Effector memory CD8-positive, alpha-beta T cell (primary cell): ENCODE measurements around the gene DNAH3.
"Not testable (repeated sequence)": the region's sequence is repeated elsewhere in the genome, so short reads cannot be mapped to it uniquely, and the experiment has no call there.

Source experiments
- ATAC-seq: fragments of 150-1000 bp; cut with Tn5 transposase; replicated peaks from 2 replicates; pipeline ENCODE4 v1.10.0; 2021; ENCODE audit warnings: mild to moderate bottlenecking, moderate library complexity
- DNase-seq, 3 experiments: peaks; one replicate each; pipeline ENCODE4 v3.0.0; 2021
- H3K27ac Mint-ChIP-seq, 2 donors: one replicate each; pipeline ENCODE4 v1.8.0; 2022; ENCODE audit warnings: mild to moderate bottlenecking in 2 of 2, mixed read lengths in 2 of 2, moderate library complexity in 2 of 2
- H3K27me3 Mint-ChIP-seq, 2 donors: one replicate each; pipeline ENCODE4 v1.8.0; 2022; ENCODE audit warnings: mixed read lengths in 2 of 2
- H3K36me3 Mint-ChIP-seq: one replicate; pipeline ENCODE4 v1.8.0; 2022; ENCODE audit warnings: mild to moderate bottlenecking, moderate library complexity, mixed read lengths; ENCODE audit not compliant: insufficient read depth
- H3K4me1 Mint-ChIP-seq, 2 donors: one replicate each; pipeline ENCODE4 v1.8.0; 2022; ENCODE audit warnings: low read depth in 2 of 2, mixed read lengths in 2 of 2
- H3K4me3 Mint-ChIP-seq, 2 donors: one replicate each; pipeline ENCODE4 v1.8.0; 2022; ENCODE audit warnings: mild to moderate bottlenecking in 2 of 2, mixed read lengths in 2 of 2, moderate library complexity in 2 of 2
- H3K9me3 Mint-ChIP-seq, 2 donors: one replicate each; pipeline ENCODE4 v1.8.0; 2022; ENCODE audit warnings: mixed read lengths in 2 of 2

DNAH3 gene

DNA sequence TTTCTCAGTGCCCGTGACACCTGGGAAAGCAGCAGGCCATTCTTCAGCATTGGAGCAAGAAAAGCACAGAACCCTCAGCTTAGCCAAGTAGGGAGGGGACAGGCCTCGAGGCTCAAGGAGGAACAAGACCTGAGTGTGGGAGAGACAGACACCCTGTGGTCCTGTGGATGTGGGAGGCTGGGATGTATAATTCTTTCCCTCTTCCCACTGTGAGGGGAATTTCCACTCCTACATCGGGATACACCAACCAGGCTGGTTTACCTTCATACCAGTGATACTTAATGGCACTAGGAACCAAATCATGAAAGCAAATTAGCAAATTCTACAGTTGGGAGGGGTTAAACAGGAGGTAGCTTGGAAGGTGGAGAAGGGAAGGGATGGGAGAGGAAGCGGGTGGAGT is 208.4 kb downstream of the DNAH3 start:
- H3K36me3 Mint-ChIP-seq = no peaks in the 10 kb centered on the region
- H3K4me1 Mint-ChIP-seq = peaks cover 6 to 7% of the 10 kb centered on the region in 2 donors
- no peak for ATAC-seq
- DNase-seq = no peak
- H3K27me3 Mint-ChIP-seq = no peaks in the 10 kb centered on the region
- no peak overlapping the region for H3K4me3 Mint-ChIP-seq
- H3K27ac Mint-ChIP-seq = no peak overlapping the region
- H3K9me3 Mint-ChIP-seq = no peaks in the 10 kb centered on the region

DNA sequence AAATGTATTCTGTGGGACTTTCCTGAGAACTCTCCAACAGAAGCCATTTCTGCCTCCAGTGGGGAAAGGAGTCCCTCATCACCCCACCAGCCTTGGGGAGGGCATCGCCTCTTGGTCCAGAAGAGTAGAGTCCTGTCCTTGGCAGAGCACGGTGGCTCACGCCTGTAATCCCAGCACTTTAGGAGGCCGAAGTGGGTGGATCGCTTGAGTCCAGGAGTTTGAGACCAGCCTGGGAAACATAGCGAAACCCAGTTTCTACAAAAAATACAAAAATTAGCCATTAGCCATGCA is 209.1 kb downstream of the DNAH3 start:
- H3K9me3 Mint-ChIP-seq = no peaks in the 10 kb centered on the region
- H3K36me3 Mint-ChIP-seq = no peaks in the 10 kb centered on the region
- no peak overlapping the region for H3K4me3 Mint-ChIP-seq
- H3K27me3 Mint-ChIP-seq = peaks cover 0 to 6% of the 10 kb centered on the region in 2 donors
- DNase-seq (no peak), ATAC-seq (no peak)
- H3K27ac Mint-ChIP-seq = no peak overlapping the region
- H3K4me1 Mint-ChIP-seq = peaks cover 6 to 7% of the 10 kb centered on the region in 2 donors

DNA sequence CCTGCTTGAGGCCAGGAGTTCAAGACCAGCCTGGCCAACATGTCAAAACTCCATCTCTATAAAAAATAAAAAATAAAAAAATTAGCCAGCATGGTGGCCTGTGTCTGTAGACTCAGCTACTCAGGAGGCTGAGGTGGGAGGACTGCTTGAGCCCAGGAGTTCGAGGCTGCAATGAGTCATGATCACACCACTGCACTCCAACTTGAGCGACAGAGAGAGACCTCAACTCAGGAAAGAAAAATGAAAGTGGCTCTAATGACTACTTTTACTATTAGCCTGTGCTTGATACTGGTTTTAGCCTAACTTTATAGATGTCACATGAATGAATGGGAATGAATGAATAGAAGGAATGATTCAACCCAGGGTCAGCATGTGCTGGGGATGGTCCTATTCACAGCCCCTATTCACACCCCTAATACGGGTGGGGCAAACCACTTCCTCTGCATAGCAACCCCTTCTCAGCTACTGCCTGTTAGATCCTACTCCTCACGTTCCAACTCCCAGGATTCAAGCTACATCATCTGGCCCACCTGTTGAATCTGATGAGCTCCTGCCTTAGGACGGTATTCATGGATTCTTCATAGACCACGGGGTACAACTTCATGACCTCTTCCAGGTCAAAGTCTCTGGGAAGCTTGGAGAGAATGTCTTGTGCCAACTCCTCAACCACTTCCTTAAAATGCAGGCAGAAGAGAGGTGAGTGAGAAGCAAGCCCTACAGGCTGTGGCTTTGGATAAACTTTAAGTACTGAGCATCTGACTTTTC is 209.6 kb downstream of the DNAH3 start:
- DNase-seq (no peak), ATAC-seq (no peak)
- Mint-ChIP-seq H3K27me3 (peaks cover 0 to 11% of the 10 kb centered on the region in 2 donors), H3K27ac (no peak overlapping the region), H3K4me1 (peaks cover 6 to 7% of the 10 kb centered on the region in 2 donors), H3K4me3 (no peak overlapping the region), H3K9me3 (no peaks in the 10 kb centered on the region), H3K36me3 (no peaks in the 10 kb centered on the region)

DNA sequence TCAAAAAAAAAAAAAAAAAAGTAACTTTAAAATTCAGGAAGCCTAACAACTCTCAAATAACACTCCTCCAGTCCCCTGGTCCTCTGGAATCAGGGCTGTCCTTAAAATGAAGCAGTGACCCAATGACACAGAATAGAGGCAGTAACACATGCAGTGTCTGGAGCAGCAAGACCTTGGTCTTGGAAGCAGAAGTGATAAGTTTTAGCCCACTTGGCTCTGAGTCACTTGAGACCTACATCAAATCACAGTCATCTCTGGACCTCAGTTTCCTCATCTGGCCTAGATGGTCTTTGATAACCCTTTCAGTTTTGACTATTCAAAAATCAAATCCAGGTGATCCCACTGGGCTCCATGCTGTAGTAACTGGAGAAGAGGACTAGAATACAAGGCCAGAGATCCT is 211.0 kb downstream of the DNAH3 start:
- no peak overlapping the region for H3K4me3 Mint-ChIP-seq
- H3K4me1 Mint-ChIP-seq = peaks cover 6 to 7% of the 10 kb centered on the region in 2 donors
- H3K27ac Mint-ChIP-seq = no peak overlapping the region
- ATAC-seq = no peak
- no peaks in the 10 kb centered on the region for H3K9me3 Mint-ChIP-seq
- no peak for DNase-seq
- H3K36me3 Mint-ChIP-seq = no peaks in the 10 kb centered on the region
- H3K27me3 Mint-ChIP-seq = peaks cover 0 to 11% of the 10 kb centered on the region in 2 donors

DNA sequence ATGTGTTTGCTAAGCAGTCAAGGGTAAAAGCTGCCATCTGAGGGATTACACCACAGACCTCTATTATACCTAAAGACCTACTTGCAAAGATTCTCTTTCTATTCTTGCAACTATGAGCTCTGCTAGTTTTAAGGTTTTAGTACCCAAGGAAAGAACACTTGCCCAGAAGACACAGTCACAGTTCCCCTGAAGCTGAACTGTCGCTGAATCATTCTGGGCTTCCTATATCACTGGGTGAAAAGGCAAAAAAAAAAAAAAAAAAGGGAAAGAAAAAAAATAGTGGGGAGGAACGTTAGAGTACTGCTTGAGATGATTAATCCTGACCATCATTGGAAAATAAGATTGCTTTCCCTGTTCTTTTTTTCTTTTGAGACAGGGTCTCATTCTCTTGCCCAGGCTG is 212.2 kb downstream of the DNAH3 start:
- Mint-ChIP-seq H3K4me1 (peaks cover 6 to 7% of the 10 kb centered on the region in 2 donors), H3K27ac (no peak overlapping the region), H3K27me3 (peaks cover 0 to 11% of the 10 kb centered on the region in 2 donors), H3K36me3 (no peaks in the 10 kb centered on the region), H3K9me3 (no peaks in the 10 kb centered on the region), H3K4me3 (no peak overlapping the region)
- DNase-seq (no peak), ATAC-seq (no peak)

DNA sequence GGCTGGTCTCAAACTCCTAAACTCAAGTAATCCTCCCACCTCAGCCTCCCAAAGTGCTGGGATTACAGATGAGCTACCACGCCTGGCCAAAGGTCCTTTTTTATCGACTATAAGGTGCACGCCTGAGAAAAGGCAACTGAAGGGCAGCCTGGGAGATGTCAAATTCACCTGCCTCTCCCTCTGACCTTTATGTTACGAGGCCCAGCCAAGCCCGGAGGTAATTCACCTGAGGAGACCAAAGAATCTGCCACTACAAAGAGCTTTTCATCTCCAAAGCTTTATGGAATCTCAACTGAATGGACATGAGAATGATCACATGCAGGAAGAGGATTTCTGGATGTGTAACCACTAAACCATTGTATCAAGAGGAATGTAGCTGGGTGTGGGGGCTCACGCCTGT is 212.9 kb downstream of the DNAH3 start:
- Mint-ChIP-seq H3K36me3 (no peaks in the 10 kb centered on the region), H3K27me3 (peaks cover 0 to 11% of the 10 kb centered on the region in 2 donors), H3K27ac (no peak overlapping the region), H3K4me1 (peaks cover 6 to 7% of the 10 kb centered on the region in 2 donors), H3K4me3 (no peak overlapping the region), H3K9me3 (no peaks in the 10 kb centered on the region)
- DNase-seq = no peak
- no peak for ATAC-seq

DNA sequence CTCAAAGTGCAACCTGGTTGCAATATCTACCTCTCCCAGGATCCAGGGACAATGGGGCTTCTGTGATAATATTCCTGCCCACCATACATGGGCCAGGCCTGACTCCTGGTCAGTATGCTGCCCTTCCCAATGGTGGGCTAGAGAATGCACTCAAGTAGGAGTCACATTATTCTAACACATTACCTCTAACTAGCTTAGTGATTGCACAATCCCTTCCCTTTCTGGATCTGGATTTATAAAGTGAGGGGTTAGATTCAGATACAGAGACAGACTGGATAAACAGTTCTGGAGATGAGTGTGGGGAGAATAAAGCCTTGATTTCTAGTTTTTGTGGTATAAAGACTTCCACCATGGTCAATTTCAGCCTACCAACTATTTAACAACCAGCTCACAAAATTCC is 217.1 kb downstream of the DNAH3 start:
- Mint-ChIP-seq H3K4me1 (no peaks in the 10 kb centered on the region), H3K4me3 (no peak overlapping the region), H3K27me3 (peaks cover 0 to 11% of the 10 kb centered on the region in 2 donors), H3K27ac (no peak overlapping the region), H3K9me3 (no peaks in the 10 kb centered on the region), H3K36me3 (no peaks in the 10 kb centered on the region)
- DNase-seq = no peak
- ATAC-seq = no peak

DNA sequence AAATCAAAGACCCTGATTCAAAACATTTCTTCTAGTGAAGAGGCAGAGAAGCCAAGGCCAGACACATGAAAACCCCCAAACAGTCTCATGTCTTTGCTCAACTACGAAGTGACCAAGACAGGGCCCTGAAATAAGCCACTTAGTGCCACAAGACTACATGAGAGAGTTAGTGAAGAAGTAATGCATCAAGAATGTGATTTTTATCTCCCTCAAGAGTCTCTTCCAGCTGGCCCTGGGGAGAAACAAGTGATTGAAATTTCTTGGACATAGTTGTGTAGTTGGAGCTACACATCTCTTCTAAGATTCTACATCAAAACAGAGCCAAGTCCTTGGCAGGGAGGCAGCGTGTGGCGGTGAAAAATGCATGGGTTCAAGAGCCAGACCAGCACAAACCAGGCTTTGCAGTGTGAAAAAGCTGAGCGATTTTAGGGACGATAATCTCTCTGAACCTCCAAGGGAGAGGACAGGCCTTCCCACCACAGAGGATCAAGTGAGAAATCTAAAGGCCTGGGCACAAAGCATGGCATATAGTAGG is 219.5 kb downstream of the DNAH3 start:
- H3K36me3 Mint-ChIP-seq = no peaks in the 10 kb centered on the region
- no peaks in the 10 kb centered on the region for H3K4me1 Mint-ChIP-seq
- H3K27ac Mint-ChIP-seq = no peak overlapping the region
- no peak for ATAC-seq
- H3K4me3 Mint-ChIP-seq = no peak overlapping the region
- peaks cover 0 to under 1% of the 10 kb centered on the region in 2 donors for H3K27me3 Mint-ChIP-seq
- H3K9me3 Mint-ChIP-seq = no peaks in the 10 kb centered on the region
- no peak for DNase-seq

DNA sequence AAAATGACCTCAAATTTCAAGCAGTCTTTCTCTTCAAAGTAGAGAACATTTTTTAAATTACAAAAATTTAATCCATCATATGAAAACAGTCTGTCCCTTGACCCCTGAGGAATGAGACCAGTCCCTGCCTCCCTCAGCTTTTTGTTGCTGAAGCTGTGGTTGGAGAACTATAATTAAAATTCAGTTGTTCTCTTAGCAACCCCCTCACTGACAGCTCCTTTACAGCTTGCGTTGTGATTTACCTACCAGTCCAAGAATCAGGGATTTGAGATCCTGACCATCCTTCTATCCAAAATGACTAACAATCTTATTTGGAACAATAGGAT is 220.3 kb downstream of the DNAH3 start:
- DNase-seq (no peak), ATAC-seq (no peak)
- Mint-ChIP-seq H3K36me3 (no peaks in the 10 kb centered on the region), H3K4me1 (no peaks in the 10 kb centered on the region), H3K9me3 (no peaks in the 10 kb centered on the region), H3K27me3 (no peaks in the 10 kb centered on the region), H3K27ac (no peak overlapping the region), H3K4me3 (no peak overlapping the region)

DNA sequence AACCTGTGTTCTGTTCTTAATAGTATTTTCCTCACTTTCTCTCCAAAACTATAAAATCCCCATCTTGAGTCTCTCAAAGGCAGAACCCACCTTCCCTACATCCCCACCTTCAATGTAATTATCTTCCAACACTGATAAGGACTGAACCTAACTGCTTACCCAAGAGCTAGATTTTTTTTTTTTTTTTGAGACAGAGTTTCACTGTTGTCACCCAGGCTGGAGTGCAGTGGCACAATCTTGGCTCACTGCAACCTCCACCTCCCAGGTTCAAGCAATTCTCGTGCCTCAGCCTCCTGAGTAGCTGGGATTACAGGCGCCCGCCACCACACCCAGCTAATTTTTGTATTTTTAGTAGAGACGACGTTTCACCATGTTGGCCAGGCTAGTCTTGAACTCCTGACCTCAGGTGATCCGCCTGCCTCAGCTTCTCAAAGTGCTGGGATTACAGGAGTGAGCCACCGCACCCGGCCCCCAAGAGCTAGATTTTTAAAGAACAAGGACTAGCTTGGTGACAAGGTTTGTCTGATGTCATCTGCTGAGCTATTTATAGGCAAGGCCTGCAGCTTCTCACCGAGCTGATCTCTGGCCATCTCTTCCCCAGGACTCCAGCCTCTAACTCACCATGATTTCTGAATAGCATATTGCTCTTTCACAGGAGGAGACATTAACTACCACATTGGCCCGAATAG is 220.8 kb downstream of the DNAH3 start:
- H3K27ac Mint-ChIP-seq, H3K9me3 Mint-ChIP-seq, ATAC-seq, H3K4me1 Mint-ChIP-seq, H3K4me3 Mint-ChIP-seq, DNase-seq, H3K27me3 Mint-ChIP-seq, H3K36me3 Mint-ChIP-seq: not testable (repeated sequence)

DNA sequence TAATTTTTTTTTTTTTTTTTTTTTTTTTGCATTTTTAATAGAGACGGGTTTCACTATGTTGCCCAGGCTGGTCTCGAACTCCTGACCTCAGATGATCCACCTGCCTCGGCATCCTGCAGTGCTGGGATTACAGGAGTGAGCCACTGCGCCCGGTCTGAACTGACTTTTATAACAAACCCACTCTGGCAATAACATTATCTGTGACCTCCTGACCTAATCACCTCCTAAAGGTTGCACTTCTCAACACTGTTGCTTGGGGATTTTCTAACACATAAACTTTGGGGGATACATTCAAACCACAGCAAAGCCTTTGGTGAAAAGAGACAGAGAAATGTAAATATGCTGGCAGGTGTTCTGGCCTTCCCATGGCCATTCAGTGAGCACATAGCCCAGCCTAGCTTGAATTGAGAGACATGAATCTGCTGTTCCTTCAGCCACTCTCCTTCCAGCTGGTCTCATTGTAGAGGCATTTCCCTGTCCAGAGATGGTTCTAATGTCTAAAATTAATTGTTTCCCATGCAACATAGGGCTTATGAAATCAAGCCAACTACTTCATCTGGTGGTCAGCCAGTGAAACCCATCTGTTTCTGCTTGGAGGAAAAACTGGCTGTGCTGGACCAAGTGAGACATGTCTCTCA is 221.8 kb downstream of the DNAH3 start:
- Mint-ChIP-seq H3K4me3 (no peak overlapping the region), H3K9me3 (no peaks in the 10 kb centered on the region), H3K36me3 (peaks cover 5% of the 10 kb centered on the region), H3K27ac (no peak overlapping the region), H3K4me1 (no peaks in the 10 kb centered on the region), H3K27me3 (no peaks in the 10 kb centered on the region)
- ATAC-seq (no peak), DNase-seq (no peak)

DNA sequence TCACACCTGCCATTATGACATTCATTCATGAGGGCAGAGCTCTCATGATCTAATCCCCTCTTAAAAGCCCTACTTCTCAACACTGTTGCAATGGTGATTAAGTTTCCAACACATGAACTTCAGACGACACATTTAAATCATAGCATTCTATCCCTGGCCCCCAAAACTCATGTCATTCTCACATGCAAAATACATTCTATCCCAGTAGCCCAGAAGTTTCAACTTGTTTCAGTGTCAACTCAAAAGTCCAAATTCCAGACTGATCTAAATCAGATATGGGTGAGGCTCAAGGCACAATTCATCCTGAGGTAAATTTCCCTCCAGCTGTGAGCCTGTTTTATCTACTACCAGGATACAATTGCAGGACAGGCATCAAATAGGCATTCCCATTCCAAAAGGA is 224.9 kb downstream of the DNAH3 start:
- Mint-ChIP-seq H3K4me1 (no peaks in the 10 kb centered on the region), H3K4me3 (no peak overlapping the region), H3K36me3 (peaks cover 20% of the 10 kb centered on the region), H3K9me3 (no peaks in the 10 kb centered on the region), H3K27me3 (no peaks in the 10 kb centered on the region), H3K27ac (no peak overlapping the region)
- ATAC-seq (no peak), DNase-seq (no peak)

DNA sequence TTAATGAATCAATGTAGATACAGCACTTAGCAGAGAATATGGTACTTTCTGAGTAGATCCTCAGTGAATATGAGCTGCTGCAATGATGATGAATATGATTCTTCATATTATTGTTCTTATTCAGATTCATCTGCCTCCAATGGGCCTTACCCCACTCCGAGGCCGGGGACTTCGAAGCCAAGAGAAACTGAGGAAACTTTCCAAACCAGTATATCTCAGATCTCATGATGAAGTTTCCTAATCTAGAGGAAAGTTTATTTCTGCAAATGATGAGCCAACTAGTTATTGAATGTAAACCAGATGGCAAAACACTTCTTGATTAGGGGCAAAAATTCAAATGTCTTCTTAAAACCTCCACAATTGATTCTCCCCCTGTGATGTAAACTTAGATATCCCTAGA is 226.8 kb downstream of the DNAH3 start:
- no peak for DNase-seq
- H3K27ac Mint-ChIP-seq = peak overlapping the region in 1 of 2 donors; percentile 71
- H3K4me1 Mint-ChIP-seq = no peaks in the 10 kb centered on the region
- peaks cover 25% of the 10 kb centered on the region for H3K36me3 Mint-ChIP-seq
- no peaks in the 10 kb centered on the region for H3K27me3 Mint-ChIP-seq
- no peaks in the 10 kb centered on the region for H3K9me3 Mint-ChIP-seq
- H3K4me3 Mint-ChIP-seq = no peak overlapping the region
- no peak for ATAC-seq

DNA sequence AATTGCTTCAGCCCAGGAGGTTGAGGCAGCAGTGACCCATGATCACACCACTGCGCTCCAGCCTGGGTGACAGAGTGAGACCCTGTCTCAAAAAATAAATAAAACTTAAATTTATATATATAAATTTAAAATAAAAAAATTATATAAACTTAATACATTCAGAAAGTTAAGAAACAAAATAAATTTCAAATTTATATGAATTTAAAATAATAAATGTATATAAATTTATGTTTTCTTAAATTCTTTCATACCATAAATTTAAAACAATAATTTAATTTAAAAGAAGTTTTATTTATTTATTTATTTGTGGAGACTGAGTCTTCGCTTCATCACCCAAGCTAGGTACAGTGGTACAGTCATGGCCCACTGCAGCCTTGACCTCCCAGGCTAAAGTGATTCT is 229.8 kb downstream of the DNAH3 start:
- H3K27me3 Mint-ChIP-seq = no peaks in the 10 kb centered on the region
- H3K4me3 Mint-ChIP-seq = no peak overlapping the region
- no peak for ATAC-seq
- peaks cover 0 to 6% of the 10 kb centered on the region in 2 donors for H3K4me1 Mint-ChIP-seq
- H3K36me3 Mint-ChIP-seq = peaks cover 25% of the 10 kb centered on the region
- no peaks in the 10 kb centered on the region for H3K9me3 Mint-ChIP-seq
- no peak for DNase-seq
- H3K27ac Mint-ChIP-seq = no peak overlapping the region
